22Rv1 (cell line): ENCODE data around the gene THOC7.

Source experiments
- H3K27ac ChIP-seq: fragments of 450-650 bp; 2 replicates; pipeline ENCODE4 v1.5.1; 2017
- ZFX ChIP-seq: fragments of 450-650 bp; IDR thresholded peaks from 2 replicates; pipeline ENCODE4 v1.6.1; 2017; ENCODE audit warnings: antibody characterized with exemption, borderline replicate concordance
- TF ChIP-seq, protein P1 (sequence below): fragments of 450-650 bp; IDR thresholded peaks from 2 replicates; pipeline ENCODE4 v1.5.1; 2017; ENCODE audit warnings: mild to moderate bottlenecking

Gene THOC7

DNA sequence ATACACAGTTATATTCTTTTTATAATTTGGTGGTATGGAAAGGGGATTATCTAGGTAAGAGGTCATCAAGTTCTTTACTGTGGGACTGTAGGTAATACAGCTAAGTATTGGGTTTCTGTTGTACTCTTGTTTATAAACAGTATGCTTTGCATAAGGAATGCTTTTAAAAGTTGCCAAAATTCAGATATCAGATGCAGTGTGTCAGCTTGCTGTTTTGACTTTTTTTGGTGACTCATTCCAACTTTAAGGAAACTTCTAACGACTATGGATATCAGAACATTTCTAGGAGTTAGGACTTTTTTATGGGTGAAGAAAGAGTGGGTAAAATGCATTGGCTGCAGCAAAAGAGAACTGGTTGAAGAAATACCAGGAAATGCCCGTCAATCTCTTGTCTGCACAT is 45.8 kb upstream of the THOC7 start:
- TF ChIP-seq, protein P1, sequence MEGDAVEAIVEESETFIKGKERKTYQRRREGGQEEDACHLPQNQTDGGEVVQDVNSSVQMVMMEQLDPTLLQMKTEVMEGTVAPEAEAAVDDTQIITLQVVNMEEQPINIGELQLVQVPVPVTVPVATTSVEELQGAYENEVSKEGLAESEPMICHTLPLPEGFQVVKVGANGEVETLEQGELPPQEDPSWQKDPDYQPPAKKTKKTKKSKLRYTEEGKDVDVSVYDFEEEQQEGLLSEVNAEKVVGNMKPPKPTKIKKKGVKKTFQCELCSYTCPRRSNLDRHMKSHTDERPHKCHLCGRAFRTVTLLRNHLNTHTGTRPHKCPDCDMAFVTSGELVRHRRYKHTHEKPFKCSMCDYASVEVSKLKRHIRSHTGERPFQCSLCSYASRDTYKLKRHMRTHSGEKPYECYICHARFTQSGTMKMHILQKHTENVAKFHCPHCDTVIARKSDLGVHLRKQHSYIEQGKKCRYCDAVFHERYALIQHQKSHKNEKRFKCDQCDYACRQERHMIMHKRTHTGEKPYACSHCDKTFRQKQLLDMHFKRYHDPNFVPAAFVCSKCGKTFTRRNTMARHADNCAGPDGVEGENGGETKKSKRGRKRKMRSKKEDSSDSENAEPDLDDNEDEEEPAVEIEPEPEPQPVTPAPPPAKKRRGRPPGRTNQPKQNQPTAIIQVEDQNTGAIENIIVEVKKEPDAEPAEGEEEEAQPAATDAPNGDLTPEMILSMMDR = no peak
- TF ChIP-seq ZFX = no peak
- H3K27ac ChIP-seq = no peak overlapping the region

DNA sequence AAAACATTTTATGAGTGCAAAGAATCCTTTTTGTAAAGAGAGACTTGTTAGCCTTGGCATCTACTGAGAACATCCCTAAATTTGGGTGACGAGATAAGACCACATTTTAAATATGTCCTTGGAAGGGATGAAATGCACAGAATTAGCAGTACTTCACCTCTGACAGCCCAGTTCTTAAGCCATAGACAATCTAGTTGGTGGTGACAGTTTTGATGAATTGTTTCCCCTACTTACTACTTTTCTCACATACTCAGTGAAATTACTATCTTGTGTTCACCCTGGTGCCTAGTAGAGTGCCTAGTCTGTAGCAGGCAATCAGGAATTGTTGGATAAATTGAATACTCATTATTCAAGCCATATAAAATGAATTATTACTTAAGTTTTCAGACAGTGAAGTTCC is 45.2 kb upstream of the THOC7 start:
- TF ChIP-seq ZFX = no peak
- TF ChIP-seq, protein P1 = no peak
- no peak overlapping the region for H3K27ac ChIP-seq

DNA sequence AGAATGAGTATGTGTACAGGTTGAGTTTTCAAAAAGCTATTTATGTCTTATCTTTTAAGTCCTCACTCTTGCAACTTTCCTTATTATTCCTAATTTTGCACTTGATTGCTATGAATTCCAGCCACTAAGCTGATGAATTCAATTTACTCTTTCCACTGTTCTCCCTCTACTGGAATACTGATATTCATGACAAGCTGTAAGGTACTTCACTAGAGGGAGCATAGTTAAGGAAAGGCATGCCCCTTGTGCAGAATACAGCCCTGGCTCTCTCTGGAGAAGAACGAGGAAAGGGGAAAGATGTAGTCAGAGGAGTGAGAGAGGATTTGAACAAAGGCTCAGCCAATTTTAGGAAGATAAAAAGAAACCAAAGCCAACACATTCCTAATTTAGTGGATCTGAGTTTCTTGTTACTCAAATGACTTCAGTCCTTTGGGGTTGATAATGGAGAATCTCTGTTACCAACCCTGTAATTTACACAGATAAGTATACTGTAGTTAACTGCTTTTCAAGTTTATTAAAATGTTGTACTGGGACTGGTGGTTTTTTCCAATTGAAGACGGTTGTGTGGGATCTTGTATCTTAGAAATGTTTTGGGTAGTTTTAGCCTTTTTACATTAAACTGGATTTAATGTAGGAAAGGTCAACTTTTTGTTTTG is 44.6 kb upstream of the THOC7 start:
- TF ChIP-seq, protein P1 = no peak
- no peak for TF ChIP-seq ZFX
- no peak overlapping the region for H3K27ac ChIP-seq

DNA sequence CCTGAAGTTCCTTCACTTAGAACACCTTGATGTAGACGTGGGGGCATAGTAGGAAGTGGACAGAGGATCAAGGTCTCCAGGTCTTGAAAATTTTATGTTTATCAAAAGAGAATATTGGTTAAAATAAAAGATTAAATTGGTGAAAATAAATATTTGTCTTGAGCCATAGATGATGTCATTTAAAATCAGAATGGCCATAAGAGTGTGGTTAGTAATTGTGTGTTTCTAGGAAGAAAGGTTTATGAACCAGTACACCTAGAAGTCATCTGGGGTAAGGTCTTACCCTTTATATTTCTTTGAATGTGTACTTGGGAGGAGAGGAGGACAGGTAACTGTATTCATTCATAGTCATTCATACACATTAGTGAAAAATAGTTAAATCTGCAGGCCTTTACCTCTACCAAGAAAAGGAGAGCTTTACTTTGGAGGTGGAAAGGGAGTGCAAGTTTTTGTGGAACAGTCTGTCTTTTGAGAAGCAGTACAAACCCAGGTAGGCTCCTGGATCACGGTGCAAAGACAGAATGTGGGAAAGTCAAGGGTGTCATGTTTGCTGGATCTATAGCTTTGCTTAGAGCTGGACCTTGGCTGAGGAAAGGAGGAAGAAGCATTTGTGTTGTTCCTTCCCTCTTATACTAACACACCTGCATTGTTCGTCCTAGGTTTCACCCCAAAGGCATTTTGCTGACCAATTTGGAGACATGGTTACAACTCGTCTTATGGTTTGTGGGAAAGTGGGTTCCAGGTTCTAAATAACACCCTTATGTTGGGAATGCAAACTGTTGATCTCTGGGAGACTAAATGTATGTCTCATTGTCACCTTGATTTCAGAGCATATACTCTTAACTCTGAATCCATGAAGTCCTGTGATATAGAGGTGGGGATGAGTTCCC is 42.4 kb upstream of the THOC7 start:
- no peak for TF ChIP-seq ZFX
- TF ChIP-seq, protein P1 = no peak

DNA sequence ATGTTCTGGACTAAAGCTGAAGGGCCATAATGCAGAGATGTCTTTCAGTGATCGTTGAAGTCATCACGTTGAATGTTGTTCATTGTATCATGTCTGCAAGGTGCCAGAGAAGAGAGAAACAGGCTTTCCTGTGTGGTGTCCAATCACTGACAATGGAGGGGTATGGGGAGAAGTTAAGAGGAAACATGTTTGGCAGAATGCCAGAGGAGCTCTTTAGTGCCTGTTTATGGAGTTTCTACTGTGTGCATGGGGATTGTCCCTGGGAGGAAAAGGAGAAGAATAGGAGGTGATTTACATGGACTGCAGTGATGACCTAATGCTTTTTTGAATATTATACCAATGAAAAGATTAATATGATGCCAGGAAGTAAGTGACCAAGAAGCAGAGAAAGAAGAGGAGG is 36.9 kb upstream of the THOC7 start:
- H3K27ac ChIP-seq = no peak overlapping the region
- no peak for TF ChIP-seq ZFX
- TF ChIP-seq, protein P1 = no peak

More for the DNA sequence above, 42.4 kb upstream of the THOC7 start:
- H3K27ac ChIP-seq = no peak overlapping the region

DNA sequence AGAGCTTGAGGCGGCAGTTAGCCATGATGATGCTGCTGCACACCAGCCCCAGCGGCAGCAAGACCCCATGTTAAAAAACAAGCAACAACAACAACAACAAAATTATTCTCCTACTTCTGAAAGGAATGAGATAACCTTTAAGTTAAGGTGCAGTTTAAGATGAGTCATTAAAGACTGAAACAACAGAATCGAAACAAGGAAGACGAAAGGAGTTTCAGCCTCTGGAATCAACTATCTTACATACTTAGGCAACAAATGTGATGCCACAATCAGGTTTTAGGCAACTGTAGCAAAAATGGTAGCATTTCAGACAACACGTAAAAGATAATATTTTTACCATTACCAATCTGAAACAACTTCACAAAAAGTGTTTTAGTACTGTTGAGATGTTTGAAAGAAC is 36.4 kb upstream of the THOC7 start:
- TF ChIP-seq ZFX = no peak
- TF ChIP-seq, protein P1 = no peak
- no peak overlapping the region for H3K27ac ChIP-seq
